HG03342 (cell line): ENCODE data around the gene TMEM119.

ENCODE experiments used
- ATAC-seq: cut with Tn5 transposase; IDR thresholded peaks from one replicate; pipeline ENCODE4 v1.9.1; 2021; ENCODE audit warnings: mild to moderate bottlenecking, moderate library complexity; ENCODE audit not compliant: unreplicated experiment

TMEM119 gene

DNA sequence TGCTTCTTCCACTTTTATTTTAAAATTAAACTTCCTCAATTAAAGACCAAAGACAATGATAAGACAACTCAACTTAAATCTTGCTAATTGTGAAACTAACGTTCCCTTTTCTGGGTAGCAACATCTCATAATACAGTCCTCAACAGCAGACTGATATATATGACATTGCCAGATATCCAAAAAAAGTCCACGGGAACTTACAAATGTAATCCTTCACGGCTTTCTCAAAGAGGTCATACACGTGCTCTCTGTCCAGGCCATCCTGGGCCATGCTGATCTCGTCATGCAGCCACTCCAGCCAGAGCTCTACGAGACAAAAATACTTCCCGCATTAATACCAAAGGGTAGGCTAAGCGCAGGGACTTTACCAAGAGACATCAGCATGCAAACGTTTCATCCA, 50.2 kb downstream of the TMEM119 start:
- no peak for ATAC-seq

DNA sequence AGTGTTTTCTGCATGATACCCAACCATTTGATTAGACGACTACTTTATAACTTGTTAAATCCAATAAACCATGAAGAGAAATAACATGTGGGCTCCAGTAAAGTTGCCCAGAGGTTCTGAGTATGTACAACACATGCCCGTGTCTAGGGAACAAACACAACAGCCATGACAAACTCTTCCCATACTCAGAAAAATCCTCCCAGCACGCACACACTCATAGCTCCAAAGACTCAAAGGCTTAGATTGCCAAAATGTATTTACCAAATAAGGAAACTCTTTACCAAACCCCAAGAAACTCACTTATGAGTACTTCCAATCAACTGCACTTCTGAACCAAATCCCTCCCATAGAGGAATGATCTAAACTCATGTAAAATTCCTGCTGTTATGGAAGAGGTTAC, 54.2 kb downstream of the TMEM119 start:
- no peak for ATAC-seq

DNA sequence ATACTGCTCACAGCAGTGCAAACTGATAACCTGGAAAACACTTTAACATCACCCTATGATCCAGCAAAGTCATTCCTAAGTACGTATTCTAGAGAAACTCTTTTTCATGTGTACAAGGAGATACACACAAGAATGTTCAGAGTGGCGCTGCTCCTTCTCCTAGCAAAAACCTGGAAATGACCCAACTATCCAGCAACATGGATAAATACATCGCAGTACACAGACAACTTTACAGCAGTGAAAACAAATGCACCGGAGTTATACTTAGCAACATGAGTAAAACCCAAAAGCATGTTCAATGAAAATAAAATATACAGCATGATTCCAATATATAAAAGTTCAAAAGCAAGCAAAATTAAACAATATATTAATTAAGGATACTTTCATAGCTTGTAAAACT, 55.6 kb downstream of the TMEM119 start:
- no peak for ATAC-seq
